Activated CD8-positive, alpha-beta memory T cell treated with anti-CD3 and anti-CD28 coated beads for 36 hours (primary cell): Measurements from ENCODE around the gene CILP2. TPM values are rescaled to one million over a fixed set of nuclear protein-coding genes. Genes with fewer than 3 reads are reported as not detected.

Experiments
- total RNA-seq, 2 experiments: library from RNA; stranded (reverse); gene quantifications; one replicate each; pipeline ENCODE4 v1.2.3, GENCODE V29; 2021

CILP2 gene
- total RNA-seq, 2 experiments from 2014 or later: 0.15 to 0.30 TPM

Other genes with a start within 250 kb of the CILP2 start
- 10 to 100 TPM; 54.6 to 61.0 TPM for gene SUGP1, start 217.8 kb upstream of the CILP2 start, total RNA-seq
- gene MAU2, start 217.4 kb upstream of the CILP2 start, total RNA-seq: 10 to 100 TPM; 43.1 to 47.4 TPM
- gene GATAD2A, start 132.6 kb upstream of the CILP2 start, total RNA-seq: 100 to 1,000 TPM; 188 TPM
- 1 to 10 TPM; 2.5 to 2.8 TPM for gene TSSK6, start 22.7 kb upstream of the CILP2 start, total RNA-seq
- 100 to 1,000 TPM; 337 to 339 TPM for gene NDUFA13, start 22.0 kb upstream of the CILP2 start, total RNA-seq
- 1 to 10 TPM; 7.3 to 8.8 TPM for gene YJEFN3, start 9.4 kb upstream of the CILP2 start, total RNA-seq
- 10 to 100 TPM; 13.6 to 14.9 TPM for gene PBX4, start 80.4 kb downstream of the CILP2 start, total RNA-seq
- 10 to 100 TPM; 24.9 to 25.5 TPM for gene LPAR2, start 90.0 kb downstream of the CILP2 start, total RNA-seq
- gene GMIP, start 105.4 kb downstream of the CILP2 start, total RNA-seq: 10 to 100 TPM; 58.1 to 60.9 TPM
- gene ATP13A1, start 125.4 kb downstream of the CILP2 start, total RNA-seq: 10 to 100 TPM; 88.6 to 96.1 TPM
- gene ZNF101, start 130.6 kb downstream of the CILP2 start, total RNA-seq: 10 to 100 TPM; 63.9 to 65.7 TPM
- 1 to 10 TPM; 5.6 to 5.7 TPM for gene ZNF14, start 194.8 kb downstream of the CILP2 start, total RNA-seq